GM21737 (cell line): ENCODE measurements around the gene RFX5.
"Not testable (repeated sequence)": the region's sequence is repeated elsewhere in the genome, so short reads cannot be mapped to it uniquely, and the experiment has no call there.

Experiments used
- ATAC-seq: cut with Tn5 transposase; IDR thresholded peaks from one replicate; pipeline ENCODE4 v1.9.1; 2021; ENCODE audit warnings: mild to moderate bottlenecking, moderate library complexity; ENCODE audit not compliant: unreplicated experiment

RFX5 gene

DNA sequence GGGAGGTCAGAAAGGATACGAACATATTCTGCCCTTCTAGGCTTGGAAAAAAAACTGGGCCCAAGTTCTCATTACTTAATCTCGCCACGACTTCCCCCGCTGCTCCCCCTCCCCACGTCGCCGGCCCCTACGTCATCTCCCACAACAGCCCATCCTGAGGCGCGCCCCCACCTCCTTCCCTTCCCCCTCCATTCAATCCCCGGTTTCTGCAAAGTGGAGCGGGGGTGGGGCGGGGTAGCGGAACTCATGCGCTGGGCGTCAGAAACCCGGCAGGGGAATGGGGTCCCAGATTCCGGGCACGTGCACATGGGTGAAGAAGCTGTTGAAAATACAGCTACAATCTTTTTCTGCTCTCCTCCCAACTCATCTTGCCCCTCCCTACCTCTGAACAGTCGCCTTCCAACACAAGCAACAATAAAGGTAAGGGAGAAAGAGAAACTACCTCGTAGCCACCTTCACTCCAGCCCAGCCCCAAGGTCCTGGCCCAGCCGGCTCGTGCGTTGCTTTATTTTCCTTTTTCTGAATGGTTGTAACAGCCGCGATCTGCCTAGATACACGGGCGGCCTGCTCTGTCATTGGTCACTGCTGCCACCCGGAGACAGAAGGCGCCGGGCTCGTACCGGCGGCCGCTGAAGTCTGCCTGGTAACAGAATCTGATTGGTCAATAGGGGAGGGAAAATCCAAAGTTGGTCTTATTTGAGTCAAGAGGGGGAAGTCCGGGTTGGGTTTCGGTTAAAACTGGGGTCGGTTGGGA, at the start of gene RFX5:
Gene RFX5 (minus strand): TSS at position 484 of the 754 bp plus-strand sequence. CDS start 932 bp downstream, outside the sequence.
- ATAC-seq, result peak; percentile 94

DNA sequence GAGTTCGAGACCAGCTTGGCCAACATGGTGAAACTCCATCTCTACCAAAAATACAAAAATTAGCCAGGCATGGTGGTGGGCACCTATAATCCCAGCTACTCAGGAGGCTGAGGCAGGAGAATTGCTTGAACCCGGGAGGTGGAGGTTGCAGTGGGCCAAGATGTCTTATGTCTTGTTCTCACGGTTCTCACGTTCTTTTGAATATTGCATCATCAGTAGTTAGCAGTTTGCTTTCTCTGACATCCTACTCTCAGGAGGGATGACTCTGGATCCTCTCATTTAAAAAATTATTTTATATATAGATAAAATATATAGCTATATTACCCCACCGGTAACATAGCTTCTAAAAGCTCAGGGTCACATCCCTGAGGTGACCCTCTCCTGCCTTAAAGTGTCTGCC, 49.2 kb upstream of the RFX5 start:
- ATAC-seq, result not testable (repeated sequence)

DNA sequence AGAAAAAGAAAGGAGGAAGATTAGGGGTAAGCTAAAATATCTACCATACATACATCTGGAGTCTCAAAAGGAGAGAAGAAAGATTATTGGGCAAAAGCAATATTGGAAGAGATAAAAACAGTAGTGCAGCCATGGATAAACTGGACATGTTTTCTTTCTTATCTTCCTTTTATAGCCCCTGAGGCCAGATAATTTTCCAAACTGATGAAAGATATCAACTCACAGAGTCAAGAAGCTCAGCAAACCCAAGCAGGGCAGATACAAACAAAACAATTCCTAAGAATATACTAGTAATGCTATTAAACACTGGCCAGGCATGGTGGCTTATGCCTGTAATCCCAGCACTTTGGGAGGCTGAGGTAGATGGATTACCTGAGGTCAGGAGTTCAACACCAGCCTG, 46.5 kb upstream of the RFX5 start:
- no peak for ATAC-seq

DNA sequence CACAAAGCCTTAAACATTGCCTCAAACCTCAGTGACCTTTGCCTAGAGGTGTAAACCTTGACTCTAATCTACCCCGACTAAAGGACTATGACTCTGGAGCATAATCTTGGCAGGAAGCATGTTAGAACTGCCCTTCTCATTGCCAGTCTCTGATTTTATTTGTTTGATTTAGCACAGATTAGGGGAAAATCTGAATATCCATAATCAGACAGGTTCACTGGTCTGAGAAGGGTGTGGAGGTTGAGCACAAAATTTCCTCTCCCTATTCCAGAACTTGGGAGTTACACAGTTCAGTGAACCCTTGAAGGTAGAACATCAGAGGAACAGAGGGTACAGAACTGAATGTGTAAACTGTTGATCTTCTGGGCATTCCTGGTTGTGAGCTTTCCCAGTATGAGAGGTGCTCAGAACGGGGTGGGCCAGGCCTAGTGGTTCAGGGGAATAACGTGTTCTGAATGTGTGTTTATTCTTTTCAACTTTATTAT, 44.1 kb upstream of the RFX5 start:
- no peak for ATAC-seq

DNA sequence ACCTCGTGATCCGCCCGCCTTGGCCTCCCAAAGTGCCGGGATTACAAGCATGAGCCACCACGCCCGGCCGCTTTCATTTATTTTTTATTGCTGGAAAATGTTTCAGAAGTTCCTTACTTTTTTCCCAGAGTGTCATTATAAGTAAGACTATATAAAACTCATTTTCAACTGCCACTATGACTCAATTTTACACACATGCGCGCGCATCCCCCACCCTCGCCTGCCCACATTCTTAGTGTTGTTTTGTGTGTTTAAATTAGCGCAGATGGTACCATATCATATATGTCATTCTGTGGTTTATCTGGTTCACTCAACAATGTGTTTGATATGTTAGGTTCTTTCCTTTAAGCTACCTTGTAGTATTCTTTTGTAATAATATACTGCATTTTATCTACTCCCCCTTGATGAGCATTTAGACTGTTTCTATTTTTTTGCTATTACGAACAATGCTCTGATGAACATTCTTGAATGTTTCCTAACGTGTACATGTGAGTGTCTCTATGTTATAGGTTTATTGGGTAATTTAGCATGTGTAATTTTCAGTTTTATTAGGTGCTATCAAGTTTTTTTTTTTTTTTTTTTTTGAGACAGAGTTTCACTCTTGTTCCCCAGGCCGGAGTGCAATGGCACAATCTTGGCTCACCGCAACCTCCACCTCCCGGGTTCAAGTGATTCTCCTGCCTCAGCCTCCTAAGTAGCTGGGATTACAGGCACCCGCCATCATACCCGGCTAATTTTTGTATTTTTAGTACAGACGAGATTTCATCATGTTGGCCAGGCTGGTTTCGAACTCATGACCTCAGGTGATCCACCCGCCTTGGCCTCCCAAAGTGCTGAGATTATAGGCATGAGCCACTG, 43.4 kb upstream of the RFX5 start:
- ATAC-seq, result not testable (repeated sequence)

DNA sequence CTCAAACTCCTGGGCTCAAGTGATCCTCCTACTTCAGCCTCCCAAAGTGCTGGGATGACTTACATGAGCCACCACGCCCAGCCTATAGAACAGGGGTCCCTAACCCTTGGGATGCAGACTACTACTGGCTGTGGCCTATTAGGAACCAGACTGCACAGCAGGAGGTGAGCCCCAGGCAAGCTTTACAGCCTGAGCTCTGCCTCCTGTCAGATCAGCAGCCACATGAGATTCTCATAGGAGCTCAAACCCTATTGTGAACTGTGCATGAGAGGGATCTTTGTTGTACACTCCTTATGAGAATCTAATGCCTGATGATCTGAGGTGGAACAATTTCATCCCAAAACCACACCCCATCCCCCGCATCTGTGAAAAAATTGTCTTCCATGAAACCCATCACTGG, 39.0 kb upstream of the RFX5 start:
- no peak for ATAC-seq

DNA sequence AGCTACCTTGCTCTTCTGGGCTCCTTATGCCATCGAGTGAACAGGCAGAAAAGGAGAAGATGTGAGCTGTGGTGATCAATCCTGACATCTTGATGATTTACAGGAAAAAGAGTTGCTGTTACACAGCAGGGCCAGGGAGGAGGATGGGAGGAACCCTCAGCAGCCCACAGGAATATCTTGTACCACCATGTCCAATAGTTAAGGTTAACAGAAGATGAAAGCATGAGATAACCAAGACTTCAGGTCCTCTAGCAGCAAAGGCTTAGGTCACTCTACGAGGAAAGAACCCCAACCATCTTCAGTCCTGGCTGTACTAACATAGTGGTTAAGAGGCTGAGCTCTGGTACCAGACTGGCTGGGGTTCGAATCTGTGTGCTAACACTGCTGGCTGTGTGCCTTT, 37.5 kb upstream of the RFX5 start:
- no peak for ATAC-seq

DNA sequence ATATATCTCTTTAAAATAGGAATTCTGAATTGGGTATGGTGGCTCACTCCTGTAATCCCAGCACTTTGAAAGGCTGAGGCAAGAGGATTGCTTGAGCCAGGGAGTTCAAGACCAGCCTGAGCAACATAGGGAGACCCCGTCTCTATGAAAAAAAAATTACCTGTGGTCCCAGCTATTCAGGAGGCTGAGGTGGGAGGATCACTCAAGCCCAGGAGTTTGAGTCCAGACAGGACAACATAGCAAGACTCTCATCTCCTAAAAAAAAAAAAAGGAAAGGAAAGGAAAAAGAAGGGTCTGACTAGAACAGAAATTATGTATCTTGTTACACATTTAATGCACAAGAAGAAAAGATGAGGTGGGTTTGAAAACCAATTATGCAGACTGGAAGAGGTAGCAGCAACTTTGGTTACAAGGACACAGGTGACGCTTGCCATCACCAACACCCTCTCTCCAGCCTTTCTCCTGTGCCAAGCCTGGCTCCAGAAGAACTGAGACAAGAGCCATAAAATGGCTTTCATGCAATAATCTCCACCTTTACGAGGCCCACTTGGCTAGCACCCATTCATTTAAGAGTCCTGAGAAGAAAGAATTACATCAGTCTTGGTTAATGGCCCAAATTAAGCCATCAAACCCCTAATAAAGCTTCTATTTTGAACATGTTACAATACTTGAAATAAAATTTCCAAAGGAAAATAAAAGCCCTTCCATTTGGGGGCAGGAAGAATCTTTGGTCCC, 30.3 kb upstream of the RFX5 start:
- ATAC-seq, result no peak

DNA sequence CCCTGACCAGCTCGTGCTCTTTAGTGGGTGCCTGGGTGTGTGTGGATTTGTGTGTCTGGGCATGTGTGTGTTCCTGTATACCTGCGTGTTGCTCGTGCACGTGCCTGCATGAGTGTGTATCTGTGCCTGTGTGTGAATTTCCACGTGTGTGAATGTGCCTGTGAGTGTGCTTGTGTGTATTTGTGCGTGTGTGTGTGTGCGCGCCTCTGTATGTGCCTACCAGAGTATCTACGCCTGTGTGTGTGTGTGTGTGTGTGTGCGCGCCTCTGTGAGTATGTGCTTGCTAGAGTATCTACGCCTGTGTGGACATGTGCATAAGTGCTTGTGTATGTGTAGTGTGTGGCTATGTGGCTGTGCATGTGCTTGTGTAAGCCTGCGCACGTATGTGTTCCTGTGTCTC, 26.1 kb upstream of the RFX5 start:
- no peak for ATAC-seq

DNA sequence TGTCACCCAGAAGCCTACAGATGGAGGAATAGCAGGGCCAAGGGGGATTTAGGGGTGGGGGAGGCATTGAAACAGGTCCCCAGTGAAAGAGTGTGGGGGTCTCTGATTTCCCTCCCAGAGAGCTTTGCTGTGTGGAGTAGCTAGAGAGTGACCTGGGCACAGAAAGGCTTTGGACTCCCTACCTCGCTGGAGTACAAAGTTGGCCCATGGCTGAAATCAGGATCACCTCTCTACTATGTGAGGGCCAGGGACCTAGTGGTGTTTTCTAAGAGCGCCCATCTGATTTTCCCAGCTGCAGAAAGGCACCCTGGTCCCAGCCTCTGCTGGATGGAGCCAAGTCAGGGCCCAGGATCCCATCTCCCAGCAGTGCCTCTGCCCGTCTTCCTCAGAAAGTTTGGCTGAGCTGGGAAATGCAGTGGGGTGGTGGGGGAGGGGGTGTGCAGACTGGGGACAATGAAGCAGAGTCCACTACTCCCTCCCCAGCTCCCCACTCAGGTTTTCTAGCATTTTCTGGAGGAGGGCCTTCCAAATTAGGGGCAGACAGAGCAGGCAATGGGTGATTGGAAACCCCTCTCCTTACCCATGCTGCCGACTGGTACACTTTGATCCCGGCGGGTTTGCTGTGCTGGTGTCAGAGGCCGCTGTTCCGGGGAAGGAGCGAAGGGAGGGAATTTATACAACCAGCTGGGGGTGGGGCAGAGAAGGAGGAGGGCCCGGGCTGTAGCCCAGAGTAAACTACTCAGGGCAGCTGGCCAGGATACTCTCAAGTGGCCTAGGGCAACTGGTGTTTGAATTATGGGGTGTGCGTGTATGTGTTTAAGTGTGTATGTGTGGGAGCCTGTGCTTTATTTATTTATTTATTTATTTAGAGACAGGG, 25.2 kb upstream of the RFX5 start, which contains the start of gene SELENBP1:
Gene SELENBP1 (minus strand): TSS at position 648 of the 877 bp plus-strand sequence. CDS start 64 bp downstream, at position 584.
- ATAC-seq, result no peak

DNA sequence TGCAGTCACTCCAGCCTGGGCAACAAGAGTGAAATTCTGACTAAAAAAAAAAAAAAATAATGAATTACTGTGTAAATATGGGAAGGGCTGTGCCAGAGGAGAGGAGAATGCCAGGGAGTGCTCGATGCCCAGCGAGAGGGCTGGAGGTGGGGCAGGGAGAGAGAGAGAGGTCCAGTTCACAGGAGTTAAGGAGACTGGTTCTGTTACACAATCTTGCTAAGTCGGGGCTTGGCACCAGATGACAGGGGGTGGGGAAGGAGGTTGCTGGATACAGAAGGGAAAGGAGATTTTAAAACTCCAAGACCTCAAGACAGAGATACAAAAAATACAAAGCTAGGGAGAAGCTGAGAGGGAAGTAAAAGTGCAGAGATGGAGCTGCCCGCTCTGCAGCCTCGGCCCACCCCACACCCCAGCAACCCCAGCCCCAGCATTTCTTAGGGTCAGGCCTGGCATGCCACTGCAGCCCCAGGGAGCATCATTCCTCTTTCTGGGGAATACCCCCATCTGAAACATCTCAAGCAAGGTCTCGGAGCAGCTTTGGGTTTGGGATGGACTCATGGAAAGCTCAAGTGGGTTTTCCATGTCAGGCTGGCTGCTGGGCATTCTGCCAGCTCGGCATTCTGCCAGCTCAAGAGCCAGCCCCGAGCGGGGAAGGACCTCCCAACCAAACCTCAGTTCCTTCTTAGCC, 24.5 kb upstream of the RFX5 start:
- ATAC-seq, result no peak

DNA sequence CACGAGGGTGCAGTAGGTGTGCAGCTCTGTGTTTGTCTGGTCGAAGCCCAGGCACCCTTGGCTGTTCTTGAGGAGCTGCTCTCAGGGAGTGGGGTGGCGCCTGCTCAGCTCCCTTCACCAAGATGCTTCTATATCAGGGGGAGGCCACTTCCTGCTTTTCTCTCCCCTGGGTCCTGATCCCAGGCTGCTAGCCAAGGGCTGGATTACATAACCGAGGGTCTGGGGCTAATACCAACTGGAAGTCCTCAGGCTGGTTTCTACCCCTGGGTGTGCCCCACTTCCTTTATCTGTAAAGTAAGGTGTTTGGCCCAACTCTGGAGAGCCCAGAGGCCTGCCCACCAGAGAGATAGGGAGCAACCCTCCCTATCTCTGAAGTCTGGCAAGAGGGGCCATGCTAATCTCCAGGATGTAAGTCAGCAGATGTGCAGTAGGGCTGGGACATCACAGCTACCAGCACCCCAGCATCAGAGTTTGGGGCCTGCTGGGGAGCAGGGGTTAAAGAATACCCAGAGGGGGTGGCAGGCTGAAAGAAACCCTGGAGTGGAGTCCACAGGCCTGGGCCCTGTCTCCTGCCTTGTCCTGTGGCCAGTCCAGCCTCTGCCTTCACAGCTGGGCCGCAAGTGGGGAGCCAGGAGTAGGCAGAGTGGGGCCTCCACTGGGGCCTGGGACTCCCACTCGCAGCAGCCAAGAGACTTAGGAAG, 23.3 kb upstream of the RFX5 start:
- ATAC-seq, result no peak

DNA sequence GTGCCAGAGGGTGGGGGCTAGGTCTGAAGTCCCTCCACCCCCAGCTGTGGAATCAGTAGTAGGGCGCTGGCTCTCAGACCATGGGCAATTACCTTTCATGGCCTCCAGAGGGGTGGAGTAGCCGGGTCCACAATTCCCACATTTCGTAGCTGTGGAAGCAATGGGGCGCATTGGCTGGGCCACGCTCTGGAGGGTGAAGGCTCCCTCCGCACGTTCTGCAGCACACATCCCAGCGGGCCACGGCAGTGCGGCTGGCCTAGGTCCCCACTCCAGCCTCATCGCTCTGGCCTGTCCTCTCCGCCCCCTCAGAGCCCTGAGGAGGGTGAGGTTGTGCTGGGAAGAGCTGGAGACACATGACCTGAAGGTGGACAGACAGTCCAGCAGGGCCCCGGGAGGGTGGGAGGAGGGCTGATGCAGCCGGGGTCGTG, 22.6 kb upstream of the RFX5 start:
- no peak for ATAC-seq

DNA sequence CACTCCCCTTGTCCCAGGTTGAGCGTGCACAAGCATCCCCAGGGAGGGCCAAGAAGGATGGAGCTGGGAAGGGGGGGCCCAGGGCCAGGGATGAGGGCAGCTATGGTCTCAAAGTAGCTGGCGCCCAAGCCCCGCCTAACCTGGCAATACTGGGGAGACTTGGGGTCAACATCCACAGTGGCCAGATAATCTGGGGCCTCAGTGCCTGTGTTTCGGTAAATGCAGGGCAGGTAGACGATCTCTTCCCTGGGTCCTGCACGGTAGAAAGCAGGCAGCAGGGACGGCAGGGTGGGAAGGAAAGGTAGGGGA, 22.2 kb upstream of the RFX5 start:
- ATAC-seq, result no peak

DNA sequence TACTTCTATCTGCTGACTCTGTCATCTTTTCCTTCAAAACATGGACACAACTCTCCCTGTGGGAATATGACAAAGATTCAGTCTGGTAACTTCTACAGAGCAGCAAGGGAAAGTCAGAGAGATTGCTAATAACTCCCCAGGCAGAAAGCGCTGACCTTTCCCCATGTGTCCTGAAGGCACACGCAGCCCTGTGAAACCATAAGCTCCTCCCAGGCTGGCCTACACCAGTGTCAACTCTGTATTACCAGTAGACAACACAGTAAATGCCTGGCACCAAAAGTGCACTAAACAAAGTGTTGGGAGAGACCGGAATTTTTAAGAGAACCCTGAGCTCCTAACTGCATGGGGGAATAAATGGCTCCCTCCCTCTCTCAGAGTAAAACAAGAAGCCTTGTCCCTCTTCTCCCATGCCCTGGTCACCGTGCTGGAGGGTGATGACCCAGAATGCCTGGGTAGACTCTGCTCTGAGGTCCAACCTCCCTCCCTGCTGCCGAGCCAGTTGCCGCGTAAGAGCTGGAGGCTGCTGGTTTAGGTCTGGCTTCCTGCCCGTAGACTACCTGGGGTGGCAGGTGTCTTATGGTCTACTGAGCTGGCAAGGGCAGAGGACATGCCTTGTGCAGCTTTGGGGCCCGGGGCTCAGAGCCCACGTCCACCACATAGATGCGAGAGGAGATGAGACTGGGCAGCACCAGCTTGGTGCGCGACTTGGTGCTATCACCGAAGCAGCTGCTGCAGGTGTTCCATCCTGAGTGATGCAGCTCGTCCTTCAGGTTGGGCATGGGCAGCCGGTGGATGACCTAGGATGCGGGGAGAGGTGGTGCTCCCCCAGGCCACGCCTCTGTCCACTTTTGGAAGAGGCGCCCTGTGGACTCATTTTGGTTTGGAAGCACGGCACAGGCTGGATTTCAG, 21.6 kb upstream of the RFX5 start:
- ATAC-seq, result no peak

DNA sequence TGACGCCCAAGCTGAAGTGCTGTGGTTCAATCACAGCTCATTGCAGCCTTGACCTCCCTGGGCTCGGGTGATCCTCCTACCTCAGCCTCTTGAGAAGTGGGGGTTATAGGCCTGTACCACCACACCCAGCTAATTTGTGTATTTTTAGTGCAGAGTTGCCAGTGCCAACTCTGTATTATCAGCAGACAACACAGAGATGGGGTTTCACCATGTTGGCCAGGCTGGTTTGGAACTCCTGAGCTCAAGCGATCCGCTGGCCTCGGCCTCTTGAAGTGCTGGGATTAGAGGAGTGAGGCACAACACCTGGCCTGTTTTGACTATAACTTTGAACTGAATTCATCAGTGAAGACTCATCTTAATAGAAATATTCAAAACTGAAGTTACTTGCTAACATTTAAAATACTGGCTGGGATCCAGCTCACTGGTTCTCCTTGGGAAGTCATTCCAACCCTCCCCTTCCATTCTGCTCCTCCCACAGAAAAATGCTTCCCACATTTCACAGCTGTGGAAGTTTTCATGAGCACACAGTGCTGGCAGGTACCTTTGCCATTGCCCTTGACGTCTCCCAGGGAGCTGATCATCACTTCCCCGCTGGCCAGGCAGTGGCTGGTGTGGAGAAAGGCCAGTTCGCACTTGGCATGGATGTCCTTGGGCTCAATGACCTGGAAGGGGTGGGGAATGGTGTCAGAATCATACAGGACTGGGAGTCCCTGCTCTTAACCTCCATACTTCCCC, 20.8 kb upstream of the RFX5 start:
- ATAC-seq, result no peak

DNA sequence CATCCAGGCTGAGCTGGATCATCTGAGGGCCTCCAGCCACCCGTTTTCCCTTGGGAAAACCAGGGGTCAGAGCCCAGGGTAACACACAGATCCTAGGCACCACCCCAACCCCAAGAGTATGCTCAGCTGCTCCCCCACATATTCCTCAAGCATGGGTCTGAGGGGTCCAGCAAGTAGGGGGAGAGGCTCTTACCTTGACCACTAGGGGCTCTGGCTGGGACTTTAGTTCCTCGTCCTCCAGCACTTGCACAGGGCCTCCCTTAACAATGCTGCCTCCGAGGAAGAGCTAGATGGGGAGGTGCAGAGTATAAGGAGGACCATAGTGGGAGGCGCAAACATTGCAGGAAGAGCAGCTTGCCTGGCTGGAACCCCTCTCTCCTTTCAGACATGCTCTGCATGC, 17.9 kb upstream of the RFX5 start:
- ATAC-seq, result no peak
